GM11168 (cell line): Measurements from ENCODE around the gene HNRNPA2B1.

Experiments
- in situ Hi-C: fragments of 300-500 bp; cut with MboI; formaldehyde crosslinking; loops from one replicate; pipeline ENCODE4 v1.12.0; 2022; ENCODE audit warnings: low sequenced_read_pairs; ENCODE audit not compliant: unreplicated experiment

HNRNPA2B1 gene

DNA sequence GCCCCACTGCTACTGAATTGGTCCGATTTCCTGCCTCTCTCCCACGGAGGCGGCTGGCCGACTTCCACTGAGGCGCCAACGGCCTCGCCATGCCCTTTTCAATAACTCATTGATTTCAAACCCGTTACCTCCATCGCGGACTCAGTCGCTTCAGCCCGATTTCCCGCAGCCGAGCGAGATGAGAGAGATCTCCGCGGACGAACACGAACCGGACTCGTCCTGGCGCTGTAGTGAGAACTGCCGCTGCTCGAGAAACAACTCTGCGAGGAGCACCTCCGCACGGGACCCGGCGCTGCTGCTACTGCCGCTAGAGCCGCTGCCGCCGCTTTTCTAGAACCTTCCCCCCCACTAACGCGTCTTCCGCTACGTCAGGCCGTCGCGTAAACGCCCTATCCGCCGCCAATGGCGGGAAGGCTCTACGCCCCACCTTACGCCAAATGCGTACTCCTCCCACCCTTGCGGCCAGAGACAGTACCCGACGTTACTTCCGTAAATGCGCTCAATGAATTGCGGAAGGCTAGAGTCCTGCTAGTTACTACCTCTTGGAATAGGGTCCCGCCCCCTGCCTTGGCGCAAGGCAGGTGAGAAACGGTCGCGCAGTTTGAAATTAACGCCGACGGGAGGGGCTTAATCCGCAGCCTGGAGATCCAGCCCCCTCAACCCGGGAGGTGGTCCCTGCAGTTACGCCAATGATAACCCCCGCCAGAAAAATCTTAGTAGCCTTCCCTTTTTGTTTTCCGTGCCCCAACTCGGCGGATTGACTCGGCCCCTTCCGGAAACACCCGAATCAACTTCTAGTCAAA, at the start of gene HNRNPA2B1:
Gene HNRNPA2B1, minus strand, starts transcription at position 303 of the 803 bp plus-strand sequence. Its CDS starts 169 bp downstream, at position 134.
- in situ Hi-C loops, result no loop called here

DNA sequence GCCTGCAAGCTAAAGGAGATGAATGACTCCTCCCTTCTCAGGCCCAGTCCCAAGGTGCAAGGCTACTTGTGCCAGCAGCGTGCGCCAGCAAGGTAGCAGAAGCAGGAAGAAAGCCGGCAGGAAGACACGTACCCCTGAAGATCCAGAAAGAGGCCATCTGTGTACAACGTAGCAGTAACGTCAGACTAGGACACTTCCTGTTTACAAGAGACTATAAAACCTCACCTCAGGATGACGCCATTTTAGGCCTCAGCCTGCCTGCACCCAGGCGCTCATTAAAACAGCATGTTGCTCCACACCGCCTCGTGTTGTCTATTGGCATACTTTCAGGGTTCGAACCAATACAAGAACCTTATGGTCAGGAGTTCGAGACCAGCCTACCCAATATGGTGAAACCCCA, 49.7 kb upstream of the HNRNPA2B1 start:
- in situ Hi-C loops, result no loop called here

DNA sequence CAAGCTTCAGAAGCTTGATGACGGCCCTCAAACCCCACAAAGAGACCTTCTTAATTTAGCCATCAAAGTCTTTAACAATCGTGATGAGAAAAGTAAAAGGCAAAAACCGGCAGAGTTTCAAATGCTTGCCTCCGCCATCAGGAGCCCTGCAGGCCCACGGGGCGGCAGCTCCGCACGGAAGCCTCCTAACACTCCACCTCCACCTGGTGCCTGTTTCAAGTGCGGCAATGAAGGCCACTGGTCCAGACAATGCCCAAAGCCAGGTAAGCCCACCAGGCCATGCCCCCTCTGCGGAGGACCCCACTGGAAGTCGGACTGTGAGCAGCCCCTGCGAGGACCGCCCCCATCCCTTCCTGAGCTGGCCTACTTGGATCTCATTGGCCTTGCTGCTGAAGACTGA, 44.6 kb upstream of the HNRNPA2B1 start:
- in situ Hi-C loops, result no loop called here

DNA sequence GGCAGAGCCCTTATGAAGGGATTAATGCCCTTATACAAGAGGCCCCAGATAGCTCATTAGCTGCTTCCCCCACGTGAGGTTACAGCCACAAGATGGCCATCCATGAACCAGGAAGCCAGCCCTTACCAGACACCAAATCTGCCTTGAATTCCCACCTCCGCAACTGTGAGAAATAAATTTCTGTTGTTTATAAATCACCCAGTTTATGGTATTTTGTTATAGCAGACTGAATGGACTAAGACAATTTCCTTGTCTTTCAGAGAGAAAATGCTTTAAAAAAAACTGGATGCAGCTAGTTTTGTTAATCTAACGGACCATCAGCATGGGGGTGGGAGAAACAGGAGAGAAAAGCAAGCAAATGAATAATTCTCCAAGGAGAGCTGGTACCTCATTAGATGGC, 37.5 kb upstream of the HNRNPA2B1 start:
- in situ Hi-C loops, result no loop called here

DNA sequence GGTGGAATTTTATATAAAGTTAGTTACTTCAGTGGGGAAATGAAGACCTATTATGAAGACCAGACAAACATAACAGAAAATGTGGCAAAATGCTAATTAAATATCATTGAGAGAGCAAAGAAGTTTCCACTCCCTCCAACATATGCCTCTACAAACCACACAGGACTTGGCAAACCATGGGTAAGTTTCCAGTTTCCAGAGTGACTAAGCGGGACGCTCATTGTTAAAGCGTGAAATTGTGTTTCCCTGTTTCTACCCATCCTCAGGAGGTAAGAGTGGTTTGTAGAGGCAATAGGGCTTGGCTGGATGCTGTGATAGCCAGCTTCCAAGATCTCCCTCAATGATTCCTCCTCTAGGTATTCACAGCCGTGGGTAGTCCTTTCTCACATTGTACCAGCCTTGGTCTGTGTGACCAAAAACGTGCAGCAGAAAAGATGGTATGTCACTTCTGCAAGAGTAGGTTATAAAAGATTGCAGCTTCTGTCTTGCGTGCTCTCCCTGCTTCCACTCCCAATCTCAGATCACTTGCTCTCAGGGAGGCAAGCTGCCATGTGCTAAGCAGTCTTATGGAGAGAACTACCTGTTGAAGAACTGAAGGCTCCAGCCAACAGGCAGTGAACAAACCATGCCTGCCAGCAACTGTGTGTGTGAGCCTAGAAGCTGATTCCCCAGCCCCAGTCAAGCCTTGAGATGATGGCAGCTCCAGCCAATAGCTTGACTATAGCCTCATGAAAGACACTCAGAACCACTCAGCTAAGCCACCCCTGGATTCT, 36.7 kb upstream of the HNRNPA2B1 start:
- in situ Hi-C loops, result no loop called here

DNA sequence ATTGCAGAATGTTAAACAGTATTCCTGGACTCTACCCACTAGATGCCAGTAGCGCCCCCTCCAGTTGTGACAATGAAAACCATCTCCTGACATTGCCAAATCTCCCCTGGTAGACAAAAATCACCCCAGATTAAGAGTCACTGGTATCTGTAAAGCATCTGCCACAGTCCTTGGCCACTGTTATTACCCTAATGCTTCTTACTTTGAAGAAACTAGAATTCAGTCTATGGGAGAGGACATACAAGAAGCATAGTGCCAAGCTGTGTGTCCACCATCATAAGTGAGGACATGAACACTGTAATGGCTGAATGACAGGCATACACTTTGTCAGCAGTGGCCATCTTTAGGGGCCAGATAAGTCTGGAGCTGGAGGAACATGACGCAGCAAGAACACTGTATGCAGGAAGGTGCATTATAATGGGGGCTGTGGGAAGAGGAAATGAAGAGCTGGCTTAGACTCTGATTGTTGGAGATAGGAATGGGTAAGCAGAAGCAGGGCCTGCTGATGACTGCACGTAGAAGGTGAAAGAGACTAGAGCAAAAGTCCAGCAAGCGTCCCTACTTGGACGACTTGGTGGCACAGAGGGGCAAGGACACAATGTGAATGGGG, 33.5 kb upstream of the HNRNPA2B1 start:
- in situ Hi-C loops, result no loop called here

DNA sequence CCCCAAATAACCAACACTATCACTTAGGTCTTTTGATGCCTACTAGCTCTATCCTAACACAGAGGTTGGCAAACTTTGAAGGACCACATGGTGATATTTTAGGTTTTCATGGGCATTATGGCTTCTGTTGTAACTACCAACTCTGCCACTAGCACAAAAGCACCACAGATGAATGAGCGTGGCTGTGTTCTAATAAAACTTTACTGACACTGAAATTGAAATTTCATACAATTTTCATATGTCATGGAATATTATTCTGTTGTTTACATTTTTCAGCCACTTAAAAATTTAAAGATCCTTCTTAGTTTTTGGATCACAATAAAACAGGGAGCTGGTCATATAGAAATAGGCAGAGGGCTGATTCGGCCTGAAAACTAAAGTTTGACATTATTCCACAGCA, 27.4 kb upstream of the HNRNPA2B1 start:
- in situ Hi-C loops, result no loop called here

DNA sequence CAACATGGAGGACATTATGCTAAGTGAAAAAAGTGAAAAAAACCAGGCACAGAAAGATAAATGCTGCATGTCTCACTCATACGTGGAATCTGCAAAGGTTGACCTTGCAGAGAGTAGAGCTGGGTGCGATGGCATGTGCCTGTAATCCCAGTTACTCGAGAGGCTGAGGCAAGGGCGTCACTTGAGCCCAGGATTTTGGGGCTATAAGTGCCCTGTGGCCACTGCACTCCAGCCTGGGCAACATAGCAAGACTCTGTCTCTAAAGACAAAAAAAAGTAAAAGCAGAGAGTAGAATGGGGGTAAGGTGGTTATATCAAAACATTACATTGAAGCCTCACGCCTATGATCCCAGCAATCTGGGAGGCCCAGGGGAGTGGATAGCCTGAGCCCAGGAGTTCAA, 23.8 kb upstream of the HNRNPA2B1 start:
- in situ Hi-C loops, result no loop called here

DNA sequence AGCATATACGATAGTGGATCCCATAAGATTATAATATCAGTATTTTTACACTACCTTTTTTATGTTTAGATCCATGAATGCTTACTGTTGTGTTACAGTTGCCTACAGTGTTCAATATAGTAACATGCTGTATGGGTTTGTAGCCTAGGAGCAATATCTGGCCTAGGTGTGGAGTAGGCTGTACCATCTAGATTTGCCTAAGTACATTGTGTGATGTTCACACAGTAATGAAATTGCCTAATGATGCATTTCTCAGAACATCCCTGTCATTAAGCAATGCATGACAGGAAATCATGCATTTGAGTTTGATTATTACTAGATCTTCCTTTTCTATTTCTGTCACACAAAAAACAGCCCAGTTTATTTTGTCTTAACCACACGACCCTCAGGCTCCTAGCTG, 15.5 kb upstream of the HNRNPA2B1 start:
- in situ Hi-C loops, result no loop called here

DNA sequence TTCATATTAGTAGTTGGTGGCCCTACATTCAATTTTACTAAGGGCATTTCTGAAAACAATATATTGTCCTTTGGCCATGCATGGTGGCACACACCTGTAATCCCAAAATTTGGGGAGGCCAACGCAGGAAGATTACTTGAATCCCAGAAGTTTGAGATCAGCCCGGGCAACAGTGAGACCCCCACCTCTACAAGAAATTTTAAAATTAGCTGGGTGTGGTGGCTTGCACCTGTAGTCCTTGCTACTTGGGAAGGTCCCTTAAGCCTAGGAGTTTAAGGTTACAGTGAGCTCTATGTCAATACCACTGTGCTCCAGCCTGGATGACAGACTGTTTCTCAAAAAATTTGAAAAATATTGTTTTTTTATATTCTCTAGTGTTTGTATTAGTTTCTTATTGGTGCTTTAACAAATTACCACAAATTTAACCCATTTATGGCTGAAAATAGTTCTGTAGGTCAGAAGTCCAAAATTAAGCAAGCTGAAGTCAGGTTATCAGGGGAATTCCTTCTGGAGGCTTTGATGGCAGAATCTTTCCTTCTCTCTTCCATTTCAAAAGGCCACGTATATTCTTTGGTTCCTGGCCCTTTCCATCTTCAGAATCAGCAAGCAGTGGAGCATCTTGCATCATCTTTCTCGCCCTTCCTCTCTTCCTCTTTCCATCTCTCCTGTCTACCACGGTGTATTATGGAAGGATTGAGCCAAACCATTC, 13.4 kb upstream of the HNRNPA2B1 start:
- in situ Hi-C loops, result no loop called here

DNA sequence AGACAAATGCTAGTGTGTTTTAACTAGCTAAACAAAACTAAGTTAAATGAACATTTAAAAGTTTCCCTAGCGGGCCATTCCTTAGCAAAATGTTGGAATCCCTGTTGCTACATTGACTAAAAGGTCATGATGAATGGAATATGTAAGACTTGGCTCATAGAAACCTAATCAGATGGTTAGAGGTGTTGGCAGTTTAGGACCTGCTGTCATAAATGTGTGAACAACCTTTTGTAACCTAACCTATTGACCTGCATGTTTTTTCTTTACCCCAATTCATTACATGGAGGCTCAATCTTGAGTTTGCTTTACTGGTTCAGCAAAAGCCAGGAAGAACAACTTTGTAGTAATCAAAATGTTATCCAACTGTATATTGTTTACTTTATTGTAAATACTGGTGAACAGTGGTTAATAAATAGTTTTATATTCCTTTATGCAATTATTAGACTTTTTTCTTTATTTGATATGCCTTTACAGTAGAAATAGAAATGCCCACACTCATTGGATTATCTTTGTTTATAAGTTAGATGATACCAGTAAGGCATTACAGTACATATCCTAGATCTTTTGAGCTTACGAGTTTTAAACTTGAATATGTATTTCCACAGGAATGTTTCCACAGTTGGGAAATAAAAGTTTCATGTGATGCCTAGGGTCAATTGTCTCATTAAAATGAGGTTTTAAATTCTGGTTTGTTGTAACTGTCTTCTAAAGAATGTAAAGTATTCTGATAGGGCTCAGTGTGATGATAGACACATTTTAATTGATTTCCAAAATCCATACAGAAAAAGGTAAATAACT, 12.6 kb upstream of the HNRNPA2B1 start:
- in situ Hi-C loops, result no loop called here

DNA sequence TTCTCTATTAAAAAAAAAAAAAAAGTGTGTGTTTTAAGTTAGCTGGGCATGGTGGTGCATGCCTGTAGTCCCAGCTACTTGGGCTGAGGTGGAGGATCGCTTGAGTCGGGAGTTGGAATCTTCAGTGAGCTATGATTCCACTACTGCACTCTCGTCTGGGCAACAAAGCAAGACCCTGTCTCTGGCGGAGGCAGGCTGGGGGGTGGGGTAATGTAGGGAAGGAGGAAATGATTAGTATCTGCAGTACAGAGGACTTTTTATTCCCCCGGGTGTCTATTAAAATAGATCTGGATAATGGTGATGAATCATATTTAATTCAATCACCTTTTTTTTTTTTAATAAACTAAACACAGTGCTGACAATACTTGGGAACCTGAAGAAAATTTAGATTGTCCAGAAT, 7.5 kb upstream of the HNRNPA2B1 start:
- in situ Hi-C loops, result no loop called here

DNA sequence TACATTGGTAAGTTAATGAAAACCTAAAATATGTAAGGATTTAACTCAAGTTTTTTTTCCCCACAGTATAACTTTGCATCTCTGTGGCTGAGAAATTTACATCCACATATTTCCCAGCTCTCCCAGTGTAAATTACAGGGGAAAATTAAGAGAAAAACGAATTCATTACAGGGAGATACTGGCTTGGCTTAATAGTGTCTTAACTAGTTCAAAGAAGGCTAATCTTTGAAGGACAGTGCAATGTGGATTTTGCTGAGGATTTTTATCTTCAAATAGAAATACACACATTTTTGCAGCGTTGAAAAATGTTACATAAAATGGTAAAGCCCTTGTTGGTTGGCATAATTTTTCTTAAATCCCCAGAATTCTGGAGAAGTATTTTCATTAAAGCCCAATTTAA, 2.5 kb upstream of the HNRNPA2B1 start:
- in situ Hi-C loops, result no loop called here

DNA sequence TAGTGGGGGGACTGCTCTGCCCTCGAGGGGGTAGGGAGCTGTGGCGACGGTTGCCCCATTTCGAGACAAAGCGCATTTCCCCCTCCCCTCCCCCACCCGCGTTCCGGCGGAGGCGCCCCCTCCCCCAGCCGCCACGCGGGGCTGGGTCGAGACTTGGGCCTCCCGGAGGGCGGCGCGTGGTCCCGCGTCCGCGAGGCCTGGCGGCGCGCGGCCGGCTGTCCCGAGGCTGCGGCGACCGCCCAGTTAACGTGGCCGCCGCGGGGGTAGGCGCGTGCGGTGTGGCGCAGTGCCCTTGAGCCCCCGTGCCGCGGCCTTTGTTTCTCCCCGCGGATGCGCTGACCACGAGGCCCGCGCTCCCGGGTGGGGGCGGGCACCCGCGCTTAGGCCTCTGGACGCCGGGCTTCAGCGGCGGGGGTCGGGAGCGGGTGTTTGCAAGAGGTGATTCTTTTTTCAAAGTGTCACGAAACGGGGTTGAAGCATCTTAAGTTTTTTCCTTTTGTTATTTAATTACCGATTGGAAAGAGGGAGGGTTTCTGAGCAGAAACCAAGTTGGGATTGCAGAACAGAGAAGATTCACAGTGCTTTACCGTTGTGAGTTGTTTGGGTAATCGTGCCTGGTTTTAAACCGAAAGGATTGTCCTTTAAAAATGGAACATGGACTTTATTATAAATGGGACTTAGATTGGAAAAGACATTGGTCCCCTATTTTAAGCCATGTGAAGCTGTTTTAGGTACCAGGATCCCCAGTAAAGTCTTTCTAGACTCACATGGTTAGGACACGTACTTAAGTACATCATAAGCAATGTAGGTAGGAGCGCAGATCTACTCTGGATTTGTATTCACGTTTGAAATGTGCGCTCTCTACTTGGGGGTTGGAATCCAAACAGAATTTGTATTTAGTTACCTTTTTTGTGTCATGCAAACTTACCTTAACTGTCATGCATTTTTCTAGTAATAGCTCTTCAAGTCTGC, 1.8 kb upstream of the HNRNPA2B1 start:
- in situ Hi-C loops, result no loop called here

DNA sequence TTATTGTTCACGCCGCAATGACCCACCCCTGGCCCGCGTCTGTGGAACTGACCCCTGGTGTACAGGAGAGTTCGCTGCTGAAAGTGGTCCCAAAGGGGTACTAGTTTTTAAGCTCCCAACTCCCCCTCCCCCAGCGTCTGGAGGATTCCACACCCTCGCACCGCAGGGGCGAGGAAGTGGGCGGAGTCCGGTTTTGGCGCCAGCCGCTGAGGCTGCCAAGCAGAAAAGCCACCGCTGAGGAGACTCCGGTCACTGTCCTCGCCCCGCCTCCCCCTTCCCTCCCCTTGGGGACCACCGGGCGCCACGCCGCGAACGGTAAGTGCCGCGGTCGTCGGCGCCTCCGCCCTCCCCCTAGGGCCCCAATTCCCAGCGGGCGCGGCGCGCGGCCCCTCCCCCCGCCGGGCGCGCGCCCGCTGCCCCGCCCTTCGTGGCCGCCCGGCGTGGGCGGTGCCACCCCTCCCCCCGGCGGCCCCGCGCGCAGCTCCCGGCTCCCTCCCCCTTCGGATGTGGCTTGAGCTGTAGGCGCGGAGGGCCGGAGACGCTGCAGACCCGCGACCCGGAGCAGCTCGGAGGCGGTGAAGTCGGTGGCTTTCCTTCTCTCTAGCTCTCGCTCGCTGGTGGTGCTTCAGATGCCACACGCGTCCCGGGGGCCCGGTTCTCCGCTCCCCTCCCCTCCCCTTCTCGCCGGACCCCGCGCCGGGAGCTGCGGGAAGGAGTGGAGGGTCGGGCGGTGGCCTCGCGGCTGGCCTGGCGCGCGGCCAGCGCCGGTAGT, 887 bp upstream of the HNRNPA2B1 start, which contains the start of gene CBX3:
Gene CBX3, plus strand, starts transcription at position 499 of the 772 bp plus-strand sequence. CDS start 1,254 bp downstream, outside the sequence.
- in situ Hi-C loops, result no loop called here

DNA sequence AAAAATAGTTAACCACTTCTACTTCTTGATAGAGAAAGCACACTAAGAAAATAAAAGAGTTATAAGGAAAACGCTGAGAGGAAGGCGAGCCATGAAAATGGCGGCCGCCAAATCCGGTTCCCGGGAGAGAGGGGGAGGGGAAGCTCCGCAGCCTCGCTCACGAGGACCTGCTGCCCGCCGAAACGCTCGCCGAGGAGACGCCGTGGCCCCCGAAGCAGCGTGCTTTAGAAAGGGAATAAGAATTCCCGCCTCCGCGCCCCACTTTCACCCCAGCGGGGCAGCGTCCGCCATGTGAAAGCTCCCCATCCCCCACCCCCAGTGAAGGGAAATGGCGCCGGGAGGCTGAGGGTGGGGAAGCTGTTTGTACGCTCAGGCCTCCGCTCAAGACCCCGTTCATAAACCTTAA, 505 bp downstream of the HNRNPA2B1 start:
- in situ Hi-C loops, result no loop called here

DNA sequence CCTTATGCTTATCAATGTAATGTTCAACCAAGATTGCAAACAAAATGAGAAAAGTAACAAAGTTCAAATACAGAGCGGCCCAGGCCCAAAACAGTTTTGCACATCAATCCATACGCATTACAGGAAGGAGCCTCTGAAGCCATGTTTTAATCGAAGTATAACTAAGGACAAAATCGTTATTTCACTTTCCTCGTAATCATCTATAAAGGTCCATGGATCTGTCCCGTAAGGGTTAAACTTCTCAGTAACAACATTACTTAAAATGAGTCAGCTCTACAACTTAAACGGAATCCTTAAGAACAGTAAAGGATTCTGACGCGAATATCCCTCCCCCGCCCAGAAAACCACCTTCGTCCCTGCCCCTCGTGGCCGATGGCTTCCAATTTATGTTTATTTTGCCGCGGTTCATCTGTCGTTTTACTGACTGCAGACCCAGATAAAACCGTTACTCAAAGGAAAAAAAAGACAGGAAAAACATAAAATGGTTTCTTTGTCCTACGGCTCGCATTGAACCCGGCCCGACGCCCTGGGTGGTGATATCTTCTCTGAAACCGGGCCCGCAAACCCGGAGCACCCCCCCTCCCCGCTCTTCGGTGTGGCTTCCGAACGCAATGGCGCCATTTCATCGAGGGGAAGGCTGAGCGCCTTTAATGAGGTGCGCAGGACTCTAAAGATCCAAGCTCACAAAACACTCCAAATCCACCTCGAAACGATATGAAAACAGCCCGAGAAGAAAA, 1.1 kb downstream of the HNRNPA2B1 start:
- in situ Hi-C loops, result loop anchor here (10.0 kb wide), 1 partner anchor 105 kb away; no protein-coding TSS in a partner anchor
